Measurements from ENCODE around the gene CHD1L.

Gene CHD1L

GRCh38 chr1:147246910-147247655 lies 4.6 kb downstream of the CHD1L start:
- Histone ChIP-seq H3K27me3 (ENCODE audit: insufficient read depth, low read depth) (no peaks in the 10 kb centered on the region), H3K79me2 (ENCODE audit: insufficient read depth, low read depth) (peaks cover 90% of the 10 kb centered on the region), H3K4me1 (ENCODE audit: low read depth, poor library complexity, severe bottlenecking) (peaks cover 48% of the 10 kb centered on the region), H3K36me3 (ENCODE audit: insufficient read depth) (no peaks in the 10 kb centered on the region), H2AFZ (ENCODE audit: low read depth) (no peak overlapping the region), H3K27ac (no peak overlapping the region), H3K9ac (no peak overlapping the region), H3K4me3 (IDR thresholded peaks at IDR 0.05; ENCODE audit: insufficient read depth, low read depth, low read length) (no peak overlapping the region), H3K4me2 (peak overlapping the region; percentile 14), H4K20me1 (ENCODE audit: insufficient read depth) (peaks cover 23% of the 10 kb centered on the region)
- no peak for TF ChIP-seq CTCF (conservative IDR thresholded peaks at IDR 0.05; ENCODE audit: low read depth, low read length)

GRCh38 chr1:147247656-147248238 lies 5.3 kb downstream of the CHD1L start:
- Histone ChIP-seq H3K27me3 (ENCODE audit: insufficient read depth, low read depth) (no peaks in the 10 kb centered on the region), H3K4me2 (0 out of 2 replicates have a peak overlapping the region, but pooled peaks have one; percentile 14), H3K79me2 (ENCODE audit: insufficient read depth, low read depth) (peaks cover 97% of the 10 kb centered on the region), H3K4me3 (IDR thresholded peaks at IDR 0.05; ENCODE audit: insufficient read depth, low read depth, low read length) (no peak overlapping the region), H3K4me1 (ENCODE audit: low read depth, poor library complexity, severe bottlenecking) (peaks cover 47% of the 10 kb centered on the region), H2AFZ (ENCODE audit: low read depth) (no peak overlapping the region), H3K36me3 (ENCODE audit: insufficient read depth) (no peaks in the 10 kb centered on the region), H3K9ac (no peak overlapping the region), H4K20me1 (ENCODE audit: insufficient read depth) (peaks cover 28% of the 10 kb centered on the region), H3K27ac (no peak overlapping the region)
- TF ChIP-seq CTCF (conservative IDR thresholded peaks at IDR 0.05; ENCODE audit: low read depth, low read length) = no peak

GRCh38 chr1:147252540-147252939 lies 10.1 kb downstream of the CHD1L start:
- H3K4me1 ChIP-seq (ENCODE audit: low read depth, poor library complexity, severe bottlenecking) = peaks cover 14% of the 10 kb centered on the region
- H3K27me3 ChIP-seq (ENCODE audit: insufficient read depth, low read depth) = no peaks in the 10 kb centered on the region
- no peak overlapping the region for H2AFZ ChIP-seq (ENCODE audit: low read depth)
- H3K79me2 ChIP-seq (ENCODE audit: insufficient read depth, low read depth) = peaks cover 81% of the 10 kb centered on the region
- no peak overlapping the region for H3K4me2 ChIP-seq
- peaks cover 9% of the 10 kb centered on the region for H4K20me1 ChIP-seq (ENCODE audit: insufficient read depth)
- no peak overlapping the region for H3K27ac ChIP-seq
- H3K36me3 ChIP-seq (ENCODE audit: insufficient read depth) = peaks cover 4% of the 10 kb centered on the region; the same call in 1 of the 2 replicates
- H3K9ac ChIP-seq = no peak overlapping the region
- no peak overlapping the region for H3K4me3 ChIP-seq (IDR thresholded peaks at IDR 0.05; ENCODE audit: insufficient read depth, low read depth, low read length)
- TF ChIP-seq CTCF (conservative IDR thresholded peaks at IDR 0.05; ENCODE audit: low read depth, low read length) = no peak

GRCh38 chr1:147260956-147261355 lies 18.5 kb downstream of the CHD1L start:
- Histone ChIP-seq H3K36me3 (ENCODE audit: insufficient read depth) (peaks cover 30% of the 10 kb centered on the region; the same call in 1 of the 2 replicates), H4K20me1 (ENCODE audit: insufficient read depth) (no peaks in the 10 kb centered on the region), H3K4me1 (ENCODE audit: low read depth, poor library complexity, severe bottlenecking) (peaks cover 25% of the 10 kb centered on the region), H3K27me3 (ENCODE audit: insufficient read depth, low read depth) (no peaks in the 10 kb centered on the region), H3K79me2 (ENCODE audit: insufficient read depth, low read depth) (peaks cover 8% of the 10 kb centered on the region; the same call in 1 of the 2 replicates), H3K4me2 (no peak overlapping the region), H3K27ac (no peak overlapping the region), H2AFZ (ENCODE audit: low read depth) (no peak overlapping the region), H3K4me3 (IDR thresholded peaks at IDR 0.05; ENCODE audit: insufficient read depth, low read depth, low read length) (no peak overlapping the region), H3K9ac (no peak overlapping the region)
- no peak for TF ChIP-seq CTCF (conservative IDR thresholded peaks at IDR 0.05; ENCODE audit: low read depth, low read length)
